ENCODE results near the gene LEMD2.

LEMD2 gene

GRCh38 chr6:33779290-33779689, 9.6 kb downstream of the LEMD2 start:
- H3K4me1 ChIP-seq (ENCODE audit: control insufficient read depth, insufficient read depth, low read length): no peaks in the 10 kb centered on the region
- POLR2A ChIA-PET: interaction anchor here (0.7 to 1.3 kb wide), 5 partner anchors 9 to 1497 kb away, joined by 3 to 6 read pairs (median 3); no protein-coding TSS in a partner anchor
- peaks cover 10 to 99% of the 10 kb centered on the region in 2 experiments for H3K36me3 ChIP-seq (ENCODE audit: control insufficient read depth in 2 of 2, insufficient read depth in 1 of 2, low read length in 2 of 2)
- no peaks in the 10 kb centered on the region for H3K9me3 ChIP-seq (ENCODE audit: control insufficient read depth, insufficient read depth, low read depth, low read length)
- no peak overlapping the region for H3K27ac ChIP-seq (ENCODE audit: extremely low read depth, low read depth, low read length)
- H3K4me3 ChIP-seq (ENCODE audit: low read depth, low read length): no peak overlapping the region
- TF ChIP-seq ZNF311 (tag by site-specific recombination; IDR thresholded peaks at IDR 0.05; ENCODE audit: borderline replicate concordance): no peak
- TF ChIP-seq ATF2 (tag by site-specific recombination; IDR thresholded peaks at IDR 0.05; ENCODE audit: low read depth): no peak
- no peak for TF ChIP-seq ZNF354C (tag by site-specific recombination; IDR thresholded peaks at IDR 0.05; ENCODE audit: borderline replicate concordance, low read depth)
- TF ChIP-seq PRDM2 (tag by site-specific recombination; IDR thresholded peaks at IDR 0.05; ENCODE audit: borderline replicate concordance): no peak
- no peak for TF ChIP-seq ZNF529 (tag by site-specific recombination; IDR thresholded peaks at IDR 0.05; ENCODE audit: insufficient replicate concordance)
- peak; percentile 56; the same call in 1 of the 2 replicates for TF ChIP-seq ZNF341 (tag by site-specific recombination; IDR thresholded peaks at IDR 0.05; ENCODE audit: low read depth)
- CTCF ChIA-PET: interaction anchor here (0.5 to 4.6 kb wide), 14 partner anchors 9 to 1371 kb away, joined by 3 to 30 read pairs (median 3); partner anchors contain the start of gene LEMD2

GRCh38 chr6:33778444-33779121, 10.3 kb downstream of the LEMD2 start:
- Histone ChIP-seq H3K36me3 (ENCODE audit: control insufficient read depth in 2 of 2, insufficient read depth in 1 of 2, low read length in 2 of 2) (peaks cover 10 to 97% of the 10 kb centered on the region in 2 experiments), H3K27ac (ENCODE audit: extremely low read depth, low read depth, low read length) (no peak overlapping the region), H3K4me3 (ENCODE audit: low read depth, low read length) (no peak overlapping the region), H3K4me1 (ENCODE audit: control insufficient read depth, insufficient read depth, low read length) (no peaks in the 10 kb centered on the region), H3K9me3 (ENCODE audit: control insufficient read depth, insufficient read depth, low read depth, low read length) (no peaks in the 10 kb centered on the region)
- POLR2A ChIA-PET: interaction anchor here (0.7 to 1.3 kb wide), 3 partner anchors 62 to 1497 kb away, joined by 3 to 6 read pairs (median 3); no protein-coding TSS in a partner anchor
- CTCF ChIA-PET: interaction anchor here (0.5 to 4.6 kb wide), 11 partner anchors 8 to 1371 kb away, joined by 3 to 30 read pairs (median 3); partner anchors contain the start of gene LEMD2
- no peak for TF ChIP-seq ZNF513 (tag by site-specific recombination; IDR thresholded peaks at IDR 0.05)
- TF ChIP-seq REPIN1 (tag by site-specific recombination; IDR thresholded peaks at IDR 0.05; ENCODE audit: low read depth): no peak
- no peak for TF ChIP-seq ZNF626 (tag by site-specific recombination; IDR thresholded peaks at IDR 0.05)
- TF ChIP-seq ZIC2 (tag by site-specific recombination; IDR thresholded peaks at IDR 0.05): peak; percentile 80
- no peak for TF ChIP-seq HOXA7 (CRISPR knock-in tag; IDR thresholded peaks at IDR 0.05; ENCODE audit: borderline replicate concordance)
- TF ChIP-seq, protein P1, sequence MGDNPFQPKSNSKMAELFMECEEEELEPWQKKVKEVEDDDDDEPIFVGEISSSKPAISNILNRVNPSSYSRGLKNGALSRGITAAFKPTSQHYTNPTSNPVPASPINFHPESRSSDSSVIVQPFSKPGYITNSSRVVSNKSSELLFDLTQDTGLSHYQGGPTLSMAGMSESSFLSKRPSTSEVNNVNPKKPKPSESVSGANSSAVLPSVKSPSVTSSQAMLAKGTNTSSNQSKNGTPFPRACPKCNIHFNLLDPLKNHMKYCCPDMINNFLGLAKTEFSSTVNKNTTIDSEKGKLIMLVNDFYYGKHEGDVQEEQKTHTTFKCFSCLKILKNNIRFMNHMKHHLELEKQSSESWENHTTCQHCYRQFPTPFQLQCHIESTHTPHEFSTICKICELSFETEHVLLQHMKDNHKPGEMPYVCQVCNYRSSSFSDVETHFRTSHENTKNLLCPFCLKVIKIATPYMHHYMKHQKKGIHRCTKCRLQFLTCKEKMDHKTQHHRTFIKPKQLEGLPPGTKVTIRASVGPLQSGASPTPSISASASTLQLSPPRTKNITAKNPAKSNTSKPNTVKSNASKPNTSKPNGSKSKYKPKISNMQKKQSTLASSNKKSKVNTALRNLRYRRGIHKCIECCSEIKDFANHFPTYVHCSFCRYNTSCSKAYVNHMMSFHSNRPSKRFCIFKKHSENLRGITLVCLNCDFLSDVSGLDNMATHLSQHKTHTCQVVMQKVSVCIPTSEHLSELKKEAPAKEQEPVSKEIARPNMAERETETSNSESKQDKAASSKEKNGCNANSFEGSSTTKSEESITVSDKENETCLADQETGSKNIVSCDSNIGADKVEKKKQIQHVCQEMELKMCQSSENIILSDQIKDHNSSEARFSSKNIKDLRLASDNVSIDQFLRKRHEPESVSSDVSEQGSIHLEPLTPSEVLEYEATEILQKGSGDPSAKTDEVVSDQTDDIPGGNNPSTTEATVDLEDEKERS (tag by site-specific recombination; IDR thresholded peaks at IDR 0.05): no peak
- TF ChIP-seq ZFHX2 (tag by site-specific recombination; conservative IDR thresholded peaks at IDR 0.05): no peak
- TF ChIP-seq YY1 (tag by site-specific recombination; IDR thresholded peaks at IDR 0.05): no peak
- TF ChIP-seq ZNF184 (tag by site-specific recombination; IDR thresholded peaks at IDR 0.05): no peak
- no peak for TF ChIP-seq ZNF629 (tag by site-specific recombination; IDR thresholded peaks at IDR 0.05)
- no peak for TF ChIP-seq ZSCAN30 (tag by site-specific recombination; IDR thresholded peaks at IDR 0.05)
- peak; percentile 33; the same call in 1 of the 2 replicates for TF ChIP-seq GLIS1 (tag by site-specific recombination; IDR thresholded peaks at IDR 0.05)
- TF ChIP-seq SALL2 (tag by site-specific recombination; IDR thresholded peaks at IDR 0.05; ENCODE audit: borderline replicate concordance): no peak
- no peak for TF ChIP-seq ZNF239 (tag by site-specific recombination; IDR thresholded peaks at IDR 0.05)

Measured in HEK293 (cell line).